Measurements from ENCODE around the gene CACNA1D.

CACNA1D gene

DNA sequence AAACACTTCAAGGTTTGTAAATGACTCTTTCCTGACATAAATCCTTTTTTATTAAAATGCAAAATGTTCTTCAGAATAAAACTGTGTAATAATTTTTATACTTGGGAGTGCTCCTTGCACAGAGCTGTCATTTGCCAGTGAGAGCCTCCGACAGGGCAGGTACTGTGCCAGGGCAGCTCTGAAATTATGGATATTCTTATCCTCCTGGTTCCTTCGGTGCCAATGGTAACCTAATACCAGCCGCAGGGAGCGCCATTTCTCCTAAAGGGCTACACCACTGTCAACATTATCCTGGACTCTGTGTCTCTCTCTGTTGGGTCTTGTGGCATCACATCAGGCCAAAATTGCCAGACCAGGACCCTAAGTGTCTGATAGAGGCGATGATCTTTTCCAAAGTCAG, 318.8 kb downstream of the CACNA1D start:
- DNase-seq, result no peak

DNA sequence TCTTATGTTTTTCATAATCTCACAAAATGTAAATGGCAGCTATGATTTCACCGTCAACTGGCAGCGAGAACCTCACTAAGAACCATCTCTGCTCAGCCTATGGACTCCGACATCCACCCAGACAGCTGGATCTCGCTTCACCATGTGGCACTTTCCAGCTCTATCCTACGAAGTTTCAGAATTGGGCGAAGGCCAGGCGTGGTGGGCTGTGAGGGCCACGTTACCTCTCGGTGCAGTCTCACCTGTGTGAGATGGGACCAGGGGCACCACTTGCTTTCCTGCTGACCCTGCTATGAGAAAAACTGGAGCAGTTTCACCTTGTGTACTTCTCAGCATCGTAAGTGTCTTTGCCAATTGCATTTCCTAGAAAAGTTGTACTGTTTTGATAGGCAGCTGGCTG, 319.5 kb downstream of the CACNA1D start:
- no peak for DNase-seq

DNA sequence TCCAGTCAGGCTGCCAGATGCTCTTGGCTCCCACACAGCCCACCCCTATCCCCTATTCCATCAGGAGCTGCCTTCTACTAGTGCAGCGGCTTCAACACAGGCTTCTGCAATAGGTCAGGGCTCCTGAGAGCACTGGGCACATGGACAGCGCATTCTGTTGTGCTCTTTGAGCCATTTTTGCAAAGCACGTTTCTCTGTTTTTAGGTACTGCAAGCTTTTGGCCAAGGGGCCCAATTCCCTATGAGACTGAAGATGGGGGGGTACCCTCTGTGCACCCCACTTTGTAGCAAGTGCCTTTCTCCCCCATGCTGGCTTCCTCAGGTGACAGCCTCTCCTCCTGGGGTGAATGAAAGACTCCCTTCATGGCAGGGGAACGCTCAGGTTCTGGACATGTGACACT, 320.7 kb downstream of the CACNA1D start:
- no peak for DNase-seq

DNA sequence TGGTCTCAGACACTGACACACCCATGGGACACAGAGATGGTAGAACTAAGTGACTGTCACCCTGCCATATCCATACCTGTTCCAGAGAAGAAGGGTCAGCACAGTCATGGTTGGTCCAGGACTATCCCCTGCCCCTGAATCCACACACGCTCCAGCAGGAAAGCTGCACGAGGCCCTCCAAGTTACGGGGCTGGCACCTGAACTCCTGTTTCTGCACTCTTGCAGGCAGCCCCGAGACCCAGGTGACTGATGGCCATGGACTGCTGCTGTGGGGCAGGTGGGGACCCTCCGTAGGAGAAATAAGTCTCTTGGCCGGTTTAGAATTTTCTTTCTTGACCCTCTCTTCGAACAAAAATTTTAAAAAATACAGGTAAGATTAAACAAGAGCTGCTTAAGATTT, 321.2 kb downstream of the CACNA1D start:
- no peak for DNase-seq

DNA sequence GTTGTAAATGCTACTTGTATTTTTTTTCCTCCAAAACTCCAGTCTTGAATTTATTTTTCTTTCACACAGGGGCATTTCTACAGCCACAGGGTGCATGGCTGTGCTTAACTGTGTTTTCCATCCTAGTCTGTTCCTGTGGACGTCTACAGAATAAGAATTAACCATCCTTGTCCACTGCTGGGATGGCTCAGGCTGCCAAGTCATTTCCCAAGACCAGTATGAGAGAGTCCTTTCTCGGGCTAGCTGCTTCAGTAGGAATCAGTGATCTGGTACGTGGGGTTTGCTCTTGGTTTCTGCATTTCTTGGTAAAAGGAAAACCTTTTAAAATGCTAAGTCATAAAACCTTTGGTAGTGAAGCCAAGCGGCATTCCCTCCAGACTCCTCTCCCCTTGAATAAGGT, 322.0 kb downstream of the CACNA1D start:
- no peak for DNase-seq

DNA sequence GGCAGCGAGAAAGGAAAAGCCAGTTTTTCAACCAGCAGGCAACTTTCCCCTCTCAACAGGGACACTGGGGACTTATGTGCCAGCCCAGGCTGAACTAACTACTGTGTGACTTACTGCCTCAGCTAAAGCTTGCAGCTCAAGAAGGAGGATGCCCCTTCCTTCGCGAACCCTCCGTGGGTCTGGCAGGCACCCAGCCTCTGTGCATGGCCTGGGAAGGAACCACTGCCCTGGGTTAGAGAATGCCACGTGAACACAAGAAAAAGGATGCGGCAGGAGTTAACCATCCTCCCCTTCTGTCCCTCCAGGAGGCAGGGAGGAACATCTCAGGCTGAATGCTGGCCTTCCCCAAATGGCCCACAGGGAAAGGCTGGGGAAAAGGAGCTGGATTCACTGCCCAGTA, 322.8 kb downstream of the CACNA1D start:
- no peak for DNase-seq

DNA sequence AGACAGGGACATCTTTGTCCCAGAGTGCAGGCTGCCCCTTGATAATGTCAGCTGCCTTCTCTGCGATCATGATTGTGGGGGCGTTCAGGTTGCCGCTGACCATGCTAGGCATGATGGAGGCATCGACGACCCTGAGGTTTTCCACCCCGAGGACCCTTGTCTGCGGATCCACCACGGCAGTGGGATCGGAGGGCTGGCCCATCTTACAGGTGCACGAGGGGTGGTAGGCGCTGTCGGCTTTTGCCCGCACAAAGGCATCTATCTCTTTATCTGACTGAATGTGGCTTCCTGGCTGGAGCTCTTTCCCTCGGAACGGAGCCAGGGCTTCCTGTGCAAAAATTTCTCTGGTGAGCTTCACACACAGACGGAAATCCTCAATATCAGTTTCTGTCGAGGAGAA, 323.4 kb downstream of the CACNA1D start:
- no peak for DNase-seq

DNA sequence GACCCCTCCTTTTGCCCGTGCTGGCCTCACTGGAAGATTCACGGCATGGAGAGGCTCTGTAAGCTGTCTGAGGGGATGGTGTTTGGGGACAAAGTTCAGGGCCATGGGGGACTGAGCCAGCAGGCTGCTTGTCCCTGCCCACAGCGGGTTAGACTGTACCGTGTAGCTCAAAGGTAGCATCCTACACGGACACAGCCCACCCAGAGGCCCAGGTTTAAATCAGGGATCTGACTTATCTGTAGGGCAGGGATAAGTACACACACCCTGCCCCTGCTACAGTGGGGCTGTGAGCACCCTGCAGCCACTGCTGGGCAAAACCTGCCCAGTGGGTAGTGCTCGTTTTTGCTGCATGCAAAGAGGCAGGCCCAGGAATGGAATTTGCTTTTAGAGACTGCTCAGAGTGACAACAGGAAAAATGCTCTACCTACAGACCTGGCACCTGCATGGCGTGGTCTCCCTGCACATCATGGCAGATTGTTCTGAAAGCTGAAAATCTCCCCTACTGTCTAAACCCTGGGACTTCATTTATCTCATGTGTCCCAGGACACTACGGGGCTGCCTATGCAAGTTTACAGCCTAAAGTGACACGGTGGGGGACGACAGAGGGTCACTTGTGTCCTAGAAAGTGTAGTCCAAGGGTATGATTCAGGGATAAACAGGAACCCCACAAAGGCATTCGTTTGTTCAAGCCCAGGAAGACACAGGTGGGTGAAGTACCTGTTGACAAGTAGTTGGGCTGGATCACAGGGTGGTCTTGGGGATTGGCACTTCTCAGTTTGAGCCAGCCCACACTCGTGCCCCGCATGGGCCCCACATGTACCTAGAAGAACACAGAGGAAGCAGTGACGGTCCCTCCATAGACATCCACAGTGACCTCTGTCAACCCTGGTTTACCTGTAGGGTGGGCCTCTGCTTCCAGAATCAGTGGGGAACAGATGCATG, 324.1 kb downstream of the CACNA1D start:
- DNase-seq, result no peak

DNA sequence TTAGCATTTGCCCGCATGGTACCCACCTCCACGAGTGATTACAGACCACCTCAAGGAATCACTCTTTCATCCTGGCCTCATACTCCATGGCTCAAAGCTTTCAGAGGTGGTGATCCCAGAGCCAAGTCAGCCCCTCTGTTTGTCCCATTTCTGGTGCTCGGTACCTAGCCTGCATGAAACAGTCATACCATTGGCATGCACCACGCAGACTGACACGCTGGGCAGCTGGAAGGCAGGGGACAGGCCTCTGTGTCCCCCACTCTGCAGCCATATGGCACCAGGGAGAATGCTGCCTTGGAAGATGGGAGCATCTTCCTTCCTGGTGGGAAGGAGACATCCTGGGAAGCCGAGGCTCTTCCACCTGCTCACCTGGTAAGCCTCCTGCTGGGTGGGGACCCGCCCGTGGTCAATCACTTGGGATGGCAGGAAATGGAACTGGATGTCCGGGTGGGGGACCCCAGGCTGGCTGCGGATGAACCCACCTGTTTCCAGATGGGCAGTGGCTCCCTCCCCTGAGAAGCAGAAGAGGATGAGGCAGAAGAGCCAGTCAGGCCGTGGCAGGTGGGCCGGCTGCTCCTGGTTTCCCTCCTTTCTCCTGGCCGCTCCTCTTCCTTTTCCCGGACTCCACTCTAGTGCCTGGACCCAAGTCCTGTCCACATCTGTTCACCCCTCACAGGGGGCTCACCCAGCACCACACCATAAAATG, 324.9 kb downstream of the CACNA1D start:
- DNase-seq, result no peak

DNA sequence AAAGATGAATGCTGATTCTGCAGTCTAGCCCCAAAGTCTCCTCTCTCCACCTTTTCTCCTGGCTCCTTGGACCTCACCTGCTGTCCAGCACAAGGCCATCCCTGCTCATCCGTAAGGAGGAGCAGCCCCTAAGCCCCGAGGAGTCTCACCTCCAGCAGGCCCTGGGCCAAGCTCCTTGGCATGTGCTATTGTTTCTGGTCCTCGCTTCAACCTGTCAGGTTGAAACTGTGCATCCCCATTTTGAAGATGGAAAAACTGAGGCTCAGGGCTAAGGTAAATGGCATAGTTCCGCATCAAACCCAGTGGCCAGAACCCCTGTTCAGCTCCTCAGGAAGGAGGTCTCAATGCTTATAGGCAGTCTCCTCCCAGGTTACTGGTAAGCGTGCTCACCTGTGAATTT, 325.7 kb downstream of the CACNA1D start:
- DNase-seq, result no peak

DNA sequence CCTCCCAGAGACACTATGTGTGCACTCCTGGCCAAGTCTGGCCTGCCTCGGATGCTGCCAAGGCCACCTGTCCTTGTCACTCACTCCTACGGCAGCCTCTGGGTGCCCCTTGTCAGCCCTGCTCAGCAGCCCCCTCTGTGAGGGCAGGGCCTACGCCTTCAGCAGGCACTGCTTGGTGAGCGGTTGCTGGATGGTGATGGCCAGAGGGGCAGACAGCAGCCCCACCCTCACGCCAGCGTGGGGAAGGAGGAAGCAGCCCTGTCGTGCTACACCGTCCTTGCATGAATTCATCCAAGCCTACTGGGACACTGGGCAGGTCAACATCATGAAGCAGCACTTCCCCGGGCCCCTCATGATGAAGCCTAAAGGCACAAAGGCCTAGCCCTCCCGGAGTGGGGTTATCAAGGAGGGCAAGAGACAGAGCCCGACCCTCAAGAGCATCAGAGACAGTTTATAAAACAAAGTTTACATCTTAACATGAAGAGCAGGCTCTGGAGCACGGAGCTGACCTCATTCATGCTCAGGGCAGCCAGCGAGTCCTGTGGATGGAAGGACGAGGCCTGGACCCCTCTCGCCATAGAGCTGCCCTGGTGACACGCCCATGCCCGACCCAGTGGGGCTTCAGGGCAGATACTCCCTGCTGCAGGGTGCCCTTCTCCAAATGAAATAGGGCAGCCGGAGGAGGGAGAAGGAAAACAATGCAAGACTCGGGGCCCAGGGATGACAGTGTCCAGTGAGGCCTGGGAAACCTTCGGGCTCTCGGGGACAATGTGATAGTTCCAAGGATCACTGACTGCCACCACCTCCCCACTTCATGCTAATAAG, 326.6 kb downstream of the CACNA1D start:
- no peak for DNase-seq

DNA sequence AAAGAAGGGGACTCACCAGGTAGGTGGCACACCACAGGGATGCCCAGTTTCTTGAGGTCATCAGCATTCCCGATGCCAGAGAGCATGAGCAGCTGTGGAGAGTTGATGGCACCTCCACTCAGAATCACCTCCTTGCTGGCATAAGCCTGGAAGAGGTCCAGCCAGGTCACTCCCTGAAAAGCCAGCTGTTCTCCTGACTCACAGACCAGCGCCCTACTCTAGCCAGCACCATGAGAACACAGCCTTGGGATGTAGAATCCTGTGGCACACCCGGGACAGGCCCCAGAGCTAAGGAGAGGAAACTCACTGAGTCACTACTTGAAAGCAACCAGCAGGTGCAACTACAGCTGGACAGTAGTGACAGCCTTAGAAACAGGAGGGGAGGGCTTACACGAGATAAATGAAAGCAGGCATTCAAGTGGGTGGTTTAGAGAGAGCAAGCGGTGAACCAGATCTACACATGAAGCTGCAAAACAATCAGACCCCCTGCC, 327.3 kb downstream of the CACNA1D start:
- DNase-seq, result peak; percentile 16

DNA sequence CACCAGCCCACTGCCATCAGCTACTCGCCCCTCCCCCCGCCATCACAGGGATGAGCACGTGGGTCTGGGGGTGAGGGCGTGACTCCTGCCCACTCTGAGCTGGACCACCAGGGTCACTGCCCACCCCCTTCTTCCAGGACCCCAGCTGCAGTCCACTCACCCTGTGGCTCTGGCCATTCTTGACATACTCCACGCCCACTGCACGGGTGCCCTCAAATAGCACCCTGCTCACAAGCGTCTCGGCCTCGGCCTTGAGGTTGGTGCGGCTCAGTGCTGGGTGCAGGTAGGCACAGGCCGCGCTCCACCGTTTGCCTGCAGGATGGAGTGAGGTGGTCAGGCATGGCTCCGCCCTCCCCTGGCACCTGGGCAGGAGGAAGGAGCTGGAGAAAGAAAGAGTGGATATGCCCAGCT, 327.9 kb downstream of the CACNA1D start:
- DNase-seq, result no peak

DNA sequence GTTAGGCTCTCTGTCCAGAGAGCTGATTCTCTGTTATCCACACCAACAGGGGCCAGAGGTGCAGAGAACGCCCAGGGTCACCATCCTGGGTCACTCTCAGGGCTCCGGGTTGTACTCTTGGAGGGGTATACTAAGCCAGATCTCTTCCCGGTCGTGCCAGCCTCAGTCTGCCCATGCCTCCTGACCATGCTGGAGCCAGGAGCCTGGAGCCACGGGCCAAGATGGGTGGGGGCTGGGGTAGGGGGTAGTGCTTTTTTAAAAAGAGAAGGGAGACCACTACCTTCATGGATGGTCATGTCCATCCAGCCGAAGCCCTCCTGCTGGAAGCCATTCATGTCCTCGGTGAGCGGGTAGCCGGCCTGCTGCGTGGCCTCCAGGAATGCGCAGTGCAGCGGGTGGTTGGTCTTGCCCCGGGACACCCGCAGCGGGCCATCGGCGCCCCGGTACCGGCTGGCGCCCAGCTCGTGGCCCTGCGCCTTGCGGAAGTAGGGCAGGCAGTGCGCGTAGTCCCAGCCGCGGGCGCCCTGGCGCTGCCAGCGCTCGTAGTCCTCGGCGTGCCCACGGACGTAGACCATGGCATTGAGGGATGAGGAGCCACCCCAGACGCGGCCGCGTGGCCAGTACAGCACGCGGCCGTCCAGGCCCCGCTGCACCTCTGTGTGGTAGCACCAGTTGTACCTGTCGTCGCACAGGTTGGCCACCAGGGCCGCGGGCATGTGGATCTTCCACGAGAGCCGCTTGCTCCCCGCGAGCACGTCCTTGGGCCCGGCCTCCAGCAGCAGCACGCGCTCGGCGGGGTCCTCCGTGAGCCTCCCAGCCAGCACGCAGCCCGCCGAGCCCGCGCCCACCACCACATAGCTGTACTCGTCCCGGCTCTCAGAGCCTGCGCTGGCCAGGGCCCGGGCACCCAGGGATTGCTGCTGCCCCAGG, 328.9 kb downstream of the CACNA1D start:
- DNase-seq, result no peak

DNA sequence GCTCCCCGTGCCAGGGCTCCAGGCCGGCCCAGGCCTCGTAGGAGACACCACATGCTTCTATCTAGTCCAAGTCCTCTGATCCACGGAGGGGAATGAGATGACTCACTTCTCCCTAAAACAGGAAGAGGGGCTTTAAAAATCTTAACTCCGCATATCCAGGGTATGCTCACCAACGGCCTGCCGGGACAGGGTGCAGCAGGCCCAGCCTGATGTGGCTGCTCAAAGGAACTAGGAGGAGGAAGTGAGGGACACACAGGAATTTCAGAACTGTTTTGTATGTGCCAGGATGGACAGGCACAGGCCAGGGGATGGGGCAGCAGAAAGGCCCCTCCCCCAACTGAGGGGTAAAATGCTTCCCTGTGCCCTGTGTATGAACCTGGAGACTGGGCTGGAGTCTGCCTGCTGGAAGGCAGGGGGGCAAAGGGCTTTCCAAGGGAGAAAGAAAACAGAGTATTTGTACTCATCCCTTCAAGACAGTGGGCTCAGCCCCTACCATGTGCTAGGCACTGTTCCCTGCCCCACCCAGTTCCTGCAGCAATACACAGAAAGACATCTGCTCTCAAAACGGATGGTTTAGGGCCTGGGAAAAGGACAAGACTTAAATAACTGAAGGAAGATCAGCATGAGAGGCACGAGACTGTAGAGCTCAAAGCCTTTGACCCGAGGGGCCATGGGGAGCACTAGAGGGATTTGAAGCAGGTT, 329.7 kb downstream of the CACNA1D start:
- no peak for DNase-seq

DNA sequence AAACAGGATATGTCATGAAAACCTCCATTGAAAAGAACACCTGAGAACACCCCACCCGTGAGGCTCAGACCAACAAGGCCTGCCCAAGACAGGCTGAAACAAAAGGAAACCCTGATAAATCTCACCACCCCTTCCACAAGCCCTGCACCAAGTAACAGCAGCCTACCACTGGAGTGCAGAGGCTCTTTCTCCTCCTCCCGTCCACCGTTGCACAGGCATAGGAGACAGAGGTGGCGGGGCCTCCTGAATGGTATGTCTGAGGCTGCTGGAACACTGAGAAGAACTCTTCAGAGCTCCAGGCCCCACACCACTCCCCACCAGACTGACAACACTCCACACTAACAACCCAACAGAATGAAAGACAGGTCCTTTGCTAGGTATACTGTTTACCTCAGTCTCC, 330.4 kb downstream of the CACNA1D start:
- DNase-seq, result no peak

DNA sequence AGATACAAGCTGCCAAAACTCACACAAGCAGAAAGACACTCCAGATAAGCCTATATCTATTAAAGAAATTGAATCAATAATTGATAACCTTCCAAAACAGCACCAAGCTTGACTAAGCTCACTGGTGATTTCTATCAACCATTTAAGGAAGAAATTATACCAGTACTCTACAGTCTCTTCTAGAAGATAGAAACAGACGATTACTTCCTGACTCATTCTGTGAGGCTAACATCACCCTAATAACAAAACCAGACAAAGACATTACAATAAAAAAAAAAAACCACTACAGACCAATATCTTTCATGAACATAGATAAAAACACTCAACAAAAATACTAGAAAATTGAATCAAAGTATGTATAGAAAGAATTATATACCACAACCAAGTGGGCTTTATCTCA, 331.6 kb downstream of the CACNA1D start:
- no peak for DNase-seq

DNA sequence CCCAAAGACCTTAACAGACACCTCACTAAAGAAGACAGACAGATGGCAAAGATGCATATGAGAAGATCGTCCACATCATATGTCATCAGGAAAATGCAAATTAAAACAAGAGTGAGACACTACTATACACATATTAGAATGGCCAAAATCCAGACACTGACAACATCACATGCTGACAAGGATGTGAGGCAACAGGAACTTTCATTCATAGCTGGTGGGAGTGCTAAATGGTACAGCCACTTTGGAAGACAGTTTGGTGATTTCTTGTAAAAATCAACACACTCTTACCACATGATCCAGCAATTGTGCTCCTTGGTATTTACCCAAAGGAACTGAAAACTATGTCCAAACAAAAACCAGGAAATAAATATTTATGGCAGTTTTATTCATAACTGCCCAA, 334.2 kb downstream of the CACNA1D start:
- DNase-seq, result no peak

DNA sequence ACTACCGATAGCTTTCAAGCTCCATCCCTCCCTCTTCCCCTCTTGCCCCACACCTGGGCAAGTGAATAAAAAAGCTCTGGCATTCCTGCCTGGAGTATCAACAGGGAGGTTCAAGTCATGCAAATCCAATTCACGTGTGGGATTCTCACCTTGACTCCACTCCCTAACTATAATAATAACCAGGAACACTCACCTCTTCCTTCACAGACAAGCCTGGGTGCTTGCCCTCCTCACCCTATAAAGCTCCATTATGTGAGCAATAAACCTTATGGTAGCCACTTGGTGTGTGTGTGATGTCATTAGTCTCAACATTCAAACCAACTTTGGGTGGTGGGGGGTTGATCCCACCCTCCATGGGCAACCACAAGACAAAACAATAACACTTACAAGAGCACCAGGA, 335.2 kb downstream of the CACNA1D start:
- no peak for DNase-seq

DNA sequence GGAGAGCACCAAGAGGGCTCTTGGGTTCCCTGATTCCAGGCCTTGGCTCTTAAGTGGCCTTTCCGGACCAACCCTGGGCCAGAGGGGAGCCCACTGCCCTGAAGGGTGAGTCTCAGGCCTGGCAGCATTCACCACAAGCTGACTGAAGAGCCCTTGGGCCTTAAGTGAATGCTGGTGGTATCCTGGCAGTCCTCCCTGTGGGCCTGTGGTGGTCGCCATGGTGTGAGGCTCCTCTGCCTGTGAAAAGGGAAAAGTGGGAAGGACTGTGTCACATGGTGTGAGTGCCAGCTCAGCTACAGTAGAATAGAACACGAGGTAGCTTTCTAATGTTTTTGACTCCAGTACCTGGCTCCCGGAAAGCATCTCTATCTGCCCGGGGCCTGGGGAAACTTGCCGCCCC, 336.5 kb downstream of the CACNA1D start:
- no peak for DNase-seq

DNA sequence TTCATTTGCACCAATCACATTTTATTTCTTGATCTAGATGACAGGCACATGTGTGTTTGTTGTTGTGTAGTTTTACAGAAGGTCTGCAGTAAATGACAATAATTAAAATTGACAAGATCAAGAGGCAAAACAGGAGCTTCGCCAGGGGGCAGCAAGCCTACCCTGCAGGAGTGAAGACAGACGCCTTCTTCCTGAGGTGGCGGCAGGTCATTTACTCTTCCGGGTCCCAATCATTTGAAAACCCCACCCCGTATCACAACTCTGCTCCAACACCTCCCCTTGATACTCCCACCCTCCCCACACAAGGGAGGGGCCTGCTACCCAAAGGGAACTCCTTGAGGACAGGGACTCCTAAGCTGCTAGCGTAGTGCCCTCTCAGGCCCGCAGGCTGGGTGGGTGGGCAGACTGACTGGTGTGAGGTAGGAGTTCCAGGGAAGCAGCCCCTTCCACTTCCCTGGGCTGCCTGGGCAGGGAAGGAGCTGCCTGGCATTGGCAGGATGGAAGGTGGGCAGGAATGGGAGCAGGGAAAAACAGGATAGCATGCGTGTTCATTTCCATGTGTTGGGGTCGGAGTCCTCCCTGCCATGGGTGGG, 338.7 kb downstream of the CACNA1D start:
- no peak for DNase-seq
